ENCODE data around the gene RPS14.

RPS14 gene

GRCh38 chr5:150468206-150468605 lies 18.7 kb upstream of the RPS14 start:
- no peaks in the 10 kb centered on the region for H3K9me3 ChIP-seq (ENCODE audit: insufficient read depth, low read depth, low read length)
- peaks cover 6% of the 10 kb centered on the region for H3K79me2 ChIP-seq (ENCODE audit: control insufficient read depth, insufficient read depth, low read length, poor library complexity)
- no peak overlapping the region for H3K4me3 ChIP-seq (ENCODE audit: low read depth, low read length)
- no peak overlapping the region for H4K8ac ChIP-seq (ENCODE audit: low read depth, low read length)
- DNase-seq, result no peak
- peak overlapping the region; percentile 20 for H2BK12ac ChIP-seq (ENCODE audit: low read length)
- H3K4me1 ChIP-seq (ENCODE audit: control insufficient read depth in 1 of 2, insufficient read depth in 2 of 2, low read length in 2 of 2), result peaks cover 13 to 37% of the 10 kb centered on the region in 2 experiments
- no peaks in the 10 kb centered on the region for H3K36me3 ChIP-seq (ENCODE audit: control insufficient read depth in 1 of 2, insufficient read depth in 2 of 2, low read length in 2 of 2)
- no CpG with 5 or more reads among the region's 4 CpGs for WGBS (ENCODE audit: extremely low coverage, insufficient coverage, insufficient read length)
- H3K27ac ChIP-seq (ENCODE audit: low read depth, low read length), result no peak overlapping the region
- peaks cover 45% of the 10 kb centered on the region for H3K79me1 ChIP-seq (ENCODE audit: low read length)
- H3K18ac ChIP-seq (ENCODE audit: low read length), result peak overlapping the region; percentile 26
- no peak overlapping the region for H3K23ac ChIP-seq (ENCODE audit: low read length)
- peak overlapping the region; percentile 1 for H3K4ac ChIP-seq (ENCODE audit: low read depth, low read length)
- peak overlapping the region; percentile 65 for H4K91ac ChIP-seq (ENCODE audit: low read depth, low read length)
- peak overlapping the region; percentile 50 for H2BK120ac ChIP-seq (ENCODE audit: insufficient read depth, low read length, poor library complexity)
- peak overlapping the region; percentile 81 for H2BK5ac ChIP-seq (ENCODE audit: low read depth, low read length, poor library complexity)
- H3K27me3 ChIP-seq (ENCODE audit: insufficient read depth, low read length), result no peaks in the 10 kb centered on the region
- H2AK5ac ChIP-seq (ENCODE audit: low read length), result peak overlapping the region; percentile 47
- no peak overlapping the region for H2AFZ ChIP-seq (ENCODE audit: insufficient read depth, low read length, poor library complexity)
- peak overlapping the region; percentile 83 for H3K14ac ChIP-seq (ENCODE audit: low read length)
- no peak overlapping the region for H3K4me2 ChIP-seq (ENCODE audit: low read length)
- peak overlapping the region; percentile 1 for H4K12ac ChIP-seq (ENCODE audit: low read depth, low read length)
- no peak overlapping the region for H3K9ac ChIP-seq (ENCODE audit: low read length)

DNA sequence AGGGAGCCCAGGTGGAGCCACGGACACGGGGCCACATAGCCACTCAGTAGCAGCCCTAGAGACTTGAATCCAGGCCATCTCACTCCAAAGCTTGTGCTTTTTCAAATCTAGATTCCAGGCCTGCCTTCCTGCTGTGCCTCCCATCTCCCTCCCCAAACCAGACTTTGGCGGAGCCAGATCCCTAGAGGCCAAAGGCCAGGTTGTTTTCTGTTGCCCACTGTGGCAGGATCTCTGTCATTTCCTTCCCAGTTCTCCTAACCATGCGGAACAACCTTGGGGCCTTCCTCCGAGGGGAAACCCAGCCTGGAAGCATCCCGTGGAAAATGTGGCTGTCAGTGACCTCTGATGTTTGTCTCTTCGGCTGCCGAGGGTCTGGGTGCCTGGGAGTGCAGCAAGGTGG lies 16.4 kb upstream of the RPS14 start:
- Histone ChIP-seq H3K79me1 (ENCODE audit: low read length) (peaks cover 35% of the 10 kb centered on the region), H2BK12ac (ENCODE audit: low read length) (peak overlapping the region; percentile 67), H2AFZ (ENCODE audit: insufficient read depth, low read length, poor library complexity) (no peak overlapping the region), H3K4me1 (ENCODE audit: control insufficient read depth in 1 of 2, insufficient read depth in 2 of 2, low read length in 2 of 2) (peaks cover 11 to 34% of the 10 kb centered on the region in 2 experiments), H3K4ac (ENCODE audit: low read depth, low read length) (peak overlapping the region; percentile 21), H4K12ac (ENCODE audit: low read depth, low read length) (no peak overlapping the region), H3K27me3 (ENCODE audit: insufficient read depth, low read length) (no peaks in the 10 kb centered on the region), H4K91ac (ENCODE audit: low read depth, low read length) (peak overlapping the region; percentile 71), H3K14ac (ENCODE audit: low read length) (peak overlapping the region; percentile 9), H2BK120ac (ENCODE audit: insufficient read depth, low read length, poor library complexity) (peak overlapping the region; percentile 4), H2AK5ac (ENCODE audit: low read length) (peak overlapping the region; percentile 23), H3K4me3 (ENCODE audit: low read depth, low read length) (no peak overlapping the region), H4K8ac (ENCODE audit: low read depth, low read length) (peak overlapping the region; percentile 0), H3K18ac (ENCODE audit: low read length) (no peak overlapping the region), H3K27ac (ENCODE audit: low read depth, low read length) (no peak overlapping the region), H3K9ac (ENCODE audit: low read length) (no peak overlapping the region), H2BK5ac (ENCODE audit: low read depth, low read length, poor library complexity) (peak overlapping the region; percentile 14), H3K36me3 (ENCODE audit: control insufficient read depth in 1 of 2, insufficient read depth in 2 of 2, low read length in 2 of 2) (no peaks in the 10 kb centered on the region), H3K79me2 (ENCODE audit: control insufficient read depth, insufficient read depth, low read length, poor library complexity) (no peaks in the 10 kb centered on the region), H3K23ac (ENCODE audit: low read length) (no peak overlapping the region), H3K4me2 (ENCODE audit: low read length) (no peak overlapping the region), H3K9me3 (ENCODE audit: insufficient read depth, low read depth, low read length) (no peaks in the 10 kb centered on the region)
- DNase-seq, result no peak
- no CpG with 5 or more reads among the region's 8 CpGs for WGBS (ENCODE audit: extremely low coverage, insufficient coverage, insufficient read length)

GRCh38 chr5:150464554-150465012 lies 15.0 kb upstream of the RPS14 start:
- no CpG with 5 or more reads among the region's 6 CpGs for WGBS (ENCODE audit: extremely low coverage, insufficient coverage, insufficient read length)
- H4K8ac ChIP-seq (ENCODE audit: low read depth, low read length), result peak overlapping the region; percentile 55

GRCh38 chr5:150461231-150461630 lies 11.7 kb upstream of the RPS14 start:
- peaks cover 27% of the 10 kb centered on the region for H3K79me1 ChIP-seq (ENCODE audit: low read length)
- H3K36me3 ChIP-seq (ENCODE audit: control insufficient read depth in 1 of 2, insufficient read depth in 2 of 2, low read length in 2 of 2), result no peaks in the 10 kb centered on the region
- peak overlapping the region; percentile 24 for H3K4ac ChIP-seq (ENCODE audit: low read depth, low read length)
- H2AK5ac ChIP-seq (ENCODE audit: low read length), result peak overlapping the region; percentile 16
- peak overlapping the region; percentile 91 for H4K91ac ChIP-seq (ENCODE audit: low read depth, low read length)
- no peak overlapping the region for H3K23ac ChIP-seq (ENCODE audit: low read length)
- H2BK120ac ChIP-seq (ENCODE audit: insufficient read depth, low read length, poor library complexity), result peak overlapping the region; percentile 94
- peak overlapping the region; percentile 37 for H2BK5ac ChIP-seq (ENCODE audit: low read depth, low read length, poor library complexity)
- H3K14ac ChIP-seq (ENCODE audit: low read length), result peak overlapping the region; percentile 38
- H3K9ac ChIP-seq (ENCODE audit: low read length), result no peak overlapping the region
- no peak overlapping the region for H4K12ac ChIP-seq (ENCODE audit: low read depth, low read length)
- peak overlapping the region; percentile 93 for H2BK12ac ChIP-seq (ENCODE audit: low read length)
- peaks cover 10 to 30% of the 10 kb centered on the region in 2 experiments for H3K4me1 ChIP-seq (ENCODE audit: control insufficient read depth in 1 of 2, insufficient read depth in 2 of 2, low read length in 2 of 2)
- WGBS (ENCODE audit: extremely low coverage, insufficient coverage, insufficient read length), result no CpG with 5 or more reads among the region's 2 CpGs
- H3K18ac ChIP-seq (ENCODE audit: low read length), result peak overlapping the region; percentile 61
- no peaks in the 10 kb centered on the region for H3K9me3 ChIP-seq (ENCODE audit: insufficient read depth, low read depth, low read length)
- DNase-seq, result no peak
- no peak overlapping the region for H2AFZ ChIP-seq (ENCODE audit: insufficient read depth, low read length, poor library complexity)
- H4K8ac ChIP-seq (ENCODE audit: low read depth, low read length), result peak overlapping the region; percentile 55
- H3K79me2 ChIP-seq (ENCODE audit: control insufficient read depth, insufficient read depth, low read length, poor library complexity), result no peaks in the 10 kb centered on the region
- no peaks in the 10 kb centered on the region for H3K27me3 ChIP-seq (ENCODE audit: insufficient read depth, low read length)
- H3K27ac ChIP-seq (ENCODE audit: low read depth, low read length), result peak overlapping the region; percentile 35
- no peak overlapping the region for H3K4me2 ChIP-seq (ENCODE audit: low read length)
- peak overlapping the region; percentile 25 for H3K4me3 ChIP-seq (ENCODE audit: low read depth, low read length)

More at GRCh38 chr5:150464554-150465012, 15.0 kb upstream of the RPS14 start:
- Histone ChIP-seq H2BK12ac (ENCODE audit: low read length) (peak overlapping the region; percentile 80), H3K23ac (ENCODE audit: low read length) (no peak overlapping the region), H3K9me3 (ENCODE audit: insufficient read depth, low read depth, low read length) (no peaks in the 10 kb centered on the region), H3K4ac (ENCODE audit: low read depth, low read length) (peak overlapping the region; percentile 25), H3K4me1 (ENCODE audit: control insufficient read depth in 1 of 2, insufficient read depth in 2 of 2, low read length in 2 of 2) (peaks cover 8 to 36% of the 10 kb centered on the region in 2 experiments), H3K9ac (ENCODE audit: low read length) (no peak overlapping the region), H3K27ac (ENCODE audit: low read depth, low read length) (peak overlapping the region; percentile 36), H3K14ac (ENCODE audit: low read length) (peak overlapping the region; percentile 4), H3K4me2 (ENCODE audit: low read length) (no peak overlapping the region), H3K79me2 (ENCODE audit: control insufficient read depth, insufficient read depth, low read length, poor library complexity) (no peaks in the 10 kb centered on the region), H3K79me1 (ENCODE audit: low read length) (peaks cover 33% of the 10 kb centered on the region), H3K18ac (ENCODE audit: low read length) (no peak overlapping the region), H4K12ac (ENCODE audit: low read depth, low read length) (no peak overlapping the region), H2AK5ac (ENCODE audit: low read length) (peak overlapping the region; percentile 66), H2BK120ac (ENCODE audit: insufficient read depth, low read length, poor library complexity) (peak overlapping the region; percentile 48), H4K91ac (ENCODE audit: low read depth, low read length) (peak overlapping the region; percentile 90), H3K27me3 (ENCODE audit: insufficient read depth, low read length) (no peaks in the 10 kb centered on the region), H2AFZ (ENCODE audit: insufficient read depth, low read length, poor library complexity) (no peak overlapping the region), H3K4me3 (ENCODE audit: low read depth, low read length) (no peak overlapping the region), H3K36me3 (ENCODE audit: control insufficient read depth in 1 of 2, insufficient read depth in 2 of 2, low read length in 2 of 2) (no peaks in the 10 kb centered on the region), H2BK5ac (ENCODE audit: low read depth, low read length, poor library complexity) (peak overlapping the region; percentile 57)
- no peak for DNase-seq

Data from trophoblast cell (in vitro differentiated cells and primary cell).